Neural progenitor cell (in vitro differentiated cells): ENCODE results near the gene SYT13. TPM values are rescaled to one million over a fixed set of nuclear protein-coding genes. Genes with fewer than 3 reads are reported as not detected.
A peak's percentile ranks its signal among the peaks of the same experiment; 100 is the strongest.
"Not testable (repeated sequence)": the region's sequence is repeated elsewhere in the genome, so short reads cannot be mapped to it uniquely, and the experiment has no call there.

Source experiments
- DNase-seq: peaks from one replicate; pipeline ENCODE4 v3.0.0-alpha.2; 2016; ENCODE audit warnings: low spot score
- H2AFZ ChIP-seq: fragments of 200-600 bp; sonication (generic); replicated peaks from 2 replicates; pipeline ENCODE4 v1.6.1; 2016; ENCODE audit warnings: antibody characterized with exemption
- H3F3A ChIP-seq: fragments of 200-600 bp; sonication (generic); 2 replicates; pipeline ENCODE4 v1.6.1; 2016; ENCODE audit warnings: antibody characterized with exemption, low read depth
- H3K27ac ChIP-seq: fragments of 200-600 bp; sonication (generic); 2 replicates; pipeline ENCODE4 v1.5.1; 2016; ENCODE audit warnings: mild to moderate bottlenecking
- H3K27me3 ChIP-seq: fragments of 200-600 bp; sonication (generic); 2 replicates; pipeline ENCODE4 v1.6.1; 2016; ENCODE audit warnings: mild to moderate bottlenecking, moderate library complexity
- H3K36me3 ChIP-seq: fragments of 200-600 bp; sonication (generic); 2 replicates; pipeline ENCODE4 v1.5.1; 2016
- H3K4me1 ChIP-seq: fragments of 200-600 bp; sonication (generic); 2 replicates; pipeline ENCODE4 v1.6.1; 2016; ENCODE audit warnings: mixed run types
- H3K4me2 ChIP-seq: fragments of 200-600 bp; sonication (generic); 2 replicates; pipeline ENCODE4 v1.6.1; 2016
- H3K4me3 ChIP-seq: fragments of 200-600 bp; sonication (generic); 2 replicates; pipeline ENCODE4 v1.5.1; 2016
- H3K79me2 ChIP-seq: fragments of 200-600 bp; sonication (generic); 2 replicates; pipeline ENCODE4 v1.6.1; 2016; ENCODE audit warnings: low read depth
- H3K9ac ChIP-seq: fragments of 200-600 bp; sonication (generic); 2 replicates; pipeline ENCODE4 v1.6.1; 2016
- H3K9me3 ChIP-seq: fragments of 200-600 bp; sonication (generic); 2 replicates; pipeline ENCODE4 v1.5.1; 2016; ENCODE audit warnings: low read depth
- H4K20me1 ChIP-seq: fragments of 200-600 bp; sonication (generic); 2 replicates; pipeline ENCODE4 v1.6.1; 2016; ENCODE audit warnings: low read depth
- H3K27ac Mint-ChIP-seq: 3 replicates; pipeline ENCODE4 v1.8.0; 2021; ENCODE audit warnings: mixed read lengths
- H3K27me3 Mint-ChIP-seq: 2 replicates; pipeline ENCODE4 v1.8.0; 2022; ENCODE audit warnings: low read depth, mild to moderate bottlenecking, inconsistent platforms, moderate library complexity, mixed read lengths; ENCODE audit not compliant: insufficient read depth
- H3K36me3 Mint-ChIP-seq: 3 replicates; pipeline ENCODE4 v1.8.0; 2021; ENCODE audit warnings: mixed read lengths
- H3K4me1 Mint-ChIP-seq: 3 replicates; pipeline ENCODE4 v1.8.0; 2021; ENCODE audit warnings: mixed read lengths
- H3K4me3 Mint-ChIP-seq: 3 replicates; pipeline ENCODE4 v1.8.0; 2021; ENCODE audit warnings: mild to moderate bottlenecking, moderate library complexity, mixed read lengths
- H3K9me3 Mint-ChIP-seq: 3 replicates; pipeline ENCODE4 v1.8.0; 2020; ENCODE audit warnings: mixed read lengths
- EZH2 ChIP-seq: fragments of 200-600 bp; sonication (generic); IDR thresholded peaks from 2 replicates; pipeline ENCODE4 v1.6.1; 2017; ENCODE audit warnings: antibody characterized with exemption, mild to moderate bottlenecking, moderate library complexity
- EZH2phosphoT487 ChIP-seq: fragments of 200-600 bp; sonication (generic); IDR thresholded peaks from 2 replicates; pipeline ENCODE4 v1.6.1; 2017; ENCODE audit warnings: antibody characterized with exemption
- total RNA-seq: library from RNA; depleted of rRNA; stranded (reverse); fragments of >200 nt; gene quantifications from 2 replicates; pipeline ENCODE4 v1.2.3, GENCODE V29; 2015; ENCODE audit warnings: low replicate concordance
- TF ChIP-seq, protein P1 (sequence below): fragments of 200-600 bp; sonication (generic); IDR thresholded peaks from 2 replicates; pipeline ENCODE4 v1.5.1; 2017; ENCODE audit warnings: antibody characterized with exemption, mild to moderate bottlenecking

SYT13 gene
- total RNA-seq, 1 donor from 2014 or later: 8.6 TPM

DNA sequence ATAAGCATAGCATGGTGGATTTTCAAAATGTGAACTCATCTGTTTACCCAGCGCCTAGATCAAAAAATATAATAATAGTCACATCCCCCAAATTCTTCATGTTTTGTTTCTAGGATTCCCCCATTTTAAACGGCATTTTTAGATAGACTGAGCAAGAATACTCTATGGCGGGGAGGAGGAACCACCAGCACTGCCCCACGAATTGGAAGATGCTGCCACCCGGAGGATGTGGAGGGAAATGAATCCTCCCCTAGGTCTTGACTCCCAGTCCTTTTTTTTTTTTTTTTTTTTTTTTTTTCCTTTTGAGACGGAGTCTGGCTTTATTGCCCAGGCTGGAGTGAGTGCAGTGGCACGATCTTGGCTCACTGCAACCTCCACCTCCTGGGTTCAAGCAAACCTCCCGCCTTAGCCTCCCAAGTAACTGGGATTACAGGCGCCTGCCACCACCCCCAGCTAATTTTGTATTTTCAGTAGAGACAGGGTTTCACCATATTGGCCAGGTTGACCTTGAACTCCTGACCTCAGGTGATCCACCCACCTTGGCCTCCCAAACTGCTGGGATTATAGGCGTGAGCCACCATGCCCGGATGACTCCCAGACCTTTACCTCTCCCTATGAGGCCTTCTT, 7.5 kb upstream of the SYT13 start:
- not testable (repeated sequence) for H3K27ac ChIP-seq, H3K9ac ChIP-seq, H3K4me2 ChIP-seq, H3K9me3 ChIP-seq, H3K27ac Mint-ChIP-seq, H3K4me3 Mint-ChIP-seq, H3K4me1 Mint-ChIP-seq, H3K4me1 ChIP-seq, H3K36me3 ChIP-seq, H3F3A ChIP-seq, H3K9me3 Mint-ChIP-seq, H3K4me3 ChIP-seq, H3K79me2 ChIP-seq, H4K20me1 ChIP-seq, H3K36me3 Mint-ChIP-seq, H2AFZ ChIP-seq
- TF ChIP-seq, protein P1, sequence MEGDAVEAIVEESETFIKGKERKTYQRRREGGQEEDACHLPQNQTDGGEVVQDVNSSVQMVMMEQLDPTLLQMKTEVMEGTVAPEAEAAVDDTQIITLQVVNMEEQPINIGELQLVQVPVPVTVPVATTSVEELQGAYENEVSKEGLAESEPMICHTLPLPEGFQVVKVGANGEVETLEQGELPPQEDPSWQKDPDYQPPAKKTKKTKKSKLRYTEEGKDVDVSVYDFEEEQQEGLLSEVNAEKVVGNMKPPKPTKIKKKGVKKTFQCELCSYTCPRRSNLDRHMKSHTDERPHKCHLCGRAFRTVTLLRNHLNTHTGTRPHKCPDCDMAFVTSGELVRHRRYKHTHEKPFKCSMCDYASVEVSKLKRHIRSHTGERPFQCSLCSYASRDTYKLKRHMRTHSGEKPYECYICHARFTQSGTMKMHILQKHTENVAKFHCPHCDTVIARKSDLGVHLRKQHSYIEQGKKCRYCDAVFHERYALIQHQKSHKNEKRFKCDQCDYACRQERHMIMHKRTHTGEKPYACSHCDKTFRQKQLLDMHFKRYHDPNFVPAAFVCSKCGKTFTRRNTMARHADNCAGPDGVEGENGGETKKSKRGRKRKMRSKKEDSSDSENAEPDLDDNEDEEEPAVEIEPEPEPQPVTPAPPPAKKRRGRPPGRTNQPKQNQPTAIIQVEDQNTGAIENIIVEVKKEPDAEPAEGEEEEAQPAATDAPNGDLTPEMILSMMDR: peak; percentile 57
- peaks cover 19% of the 10 kb centered on the region for H3K27me3 ChIP-seq
- DNase-seq: peak; percentile 85
- H3K27me3 Mint-ChIP-seq: peaks cover 14% of the 10 kb centered on the region

DNA sequence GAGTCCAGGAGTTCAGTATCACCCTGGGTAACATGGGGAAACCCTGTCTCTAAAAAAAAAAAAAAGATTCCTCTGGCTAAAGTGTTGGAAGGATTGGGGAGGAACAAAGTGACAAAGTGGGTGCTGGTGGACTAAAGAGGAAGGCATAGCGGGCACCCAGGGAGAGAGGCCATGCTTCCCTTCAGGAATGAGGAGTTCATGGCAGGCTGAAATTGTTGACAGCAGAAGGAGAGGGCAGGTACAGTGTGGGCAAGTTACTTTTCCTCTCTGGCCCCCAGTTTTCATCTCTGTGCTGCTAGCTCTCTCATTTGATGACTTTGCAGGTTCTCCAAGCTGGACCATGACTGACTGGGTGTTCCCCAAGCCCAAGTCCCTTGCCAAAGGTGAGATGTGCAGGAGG, 4.4 kb upstream of the SYT13 start:
- H3K4me1 ChIP-seq: no peaks in the 10 kb centered on the region
- no peak overlapping the region for H3K9ac ChIP-seq
- DNase-seq: no peak
- Mint-ChIP-seq H3K4me1 (peaks cover 3% of the 10 kb centered on the region), H3K27ac (no peak overlapping the region), H3K9me3 (no peaks in the 10 kb centered on the region), H3K36me3 (no peaks in the 10 kb centered on the region), H3K4me3 (no peak overlapping the region), H3K27me3 (peaks cover 27% of the 10 kb centered on the region)
- H3K27me3 ChIP-seq: peaks cover 37% of the 10 kb centered on the region
- no peak for TF ChIP-seq EZH2
- TF ChIP-seq, protein P1: no peak
- TF ChIP-seq EZH2phosphoT487: no peak
- H3K4me2 ChIP-seq: no peak overlapping the region
- no peak overlapping the region for H3K27ac ChIP-seq
- no peaks in the 10 kb centered on the region for H3K9me3 ChIP-seq
- no peak overlapping the region for H2AFZ ChIP-seq
- H3K79me2 ChIP-seq: no peaks in the 10 kb centered on the region
- no peaks in the 10 kb centered on the region for H3F3A ChIP-seq
- H3K36me3 ChIP-seq: no peaks in the 10 kb centered on the region
- no peak overlapping the region for H3K4me3 ChIP-seq
- H4K20me1 ChIP-seq: no peaks in the 10 kb centered on the region

DNA sequence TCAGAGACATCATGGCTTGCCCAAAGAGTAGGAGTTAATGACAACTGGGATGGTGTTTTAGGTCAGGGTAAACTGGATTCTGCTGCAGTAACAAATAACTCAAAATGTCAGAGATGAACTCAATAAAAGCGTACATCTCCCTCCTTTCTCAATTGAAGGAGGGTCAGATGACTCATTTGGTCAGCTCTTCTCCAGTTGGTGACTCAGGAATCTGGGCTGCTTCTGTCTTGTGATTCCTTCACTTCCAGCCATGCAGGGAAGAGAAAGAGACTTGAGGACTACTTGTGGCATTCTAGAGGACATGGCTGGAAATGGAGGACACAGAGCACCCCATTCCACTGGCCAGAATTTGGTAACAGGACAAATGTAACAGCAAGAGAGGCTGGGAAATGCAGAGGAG, 3.2 kb upstream of the SYT13 start:
- Mint-ChIP-seq H3K4me1 (peaks cover 8% of the 10 kb centered on the region), H3K27ac (no peak overlapping the region), H3K27me3 (peaks cover 38% of the 10 kb centered on the region), H3K9me3 (no peaks in the 10 kb centered on the region), H3K36me3 (no peaks in the 10 kb centered on the region), H3K4me3 (no peak overlapping the region)
- Histone ChIP-seq H3K4me2 (no peak overlapping the region), H3K4me1 (no peaks in the 10 kb centered on the region), H3K79me2 (no peaks in the 10 kb centered on the region), H3K4me3 (no peak overlapping the region), H3F3A (no peaks in the 10 kb centered on the region), H3K9ac (no peak overlapping the region), H3K27me3 (peaks cover 49% of the 10 kb centered on the region), H3K36me3 (no peaks in the 10 kb centered on the region), H4K20me1 (no peaks in the 10 kb centered on the region), H2AFZ (no peak overlapping the region), H3K9me3 (no peaks in the 10 kb centered on the region), H3K27ac (no peak overlapping the region)
- no peak for DNase-seq
- TF ChIP-seq, protein P1: no peak
- TF ChIP-seq EZH2phosphoT487: no peak
- TF ChIP-seq EZH2: no peak
